Liver (tissue), 9 donors: ENCODE measurements around the gene RFT1. TPM values are rescaled to one million over a fixed set of nuclear protein-coding genes. Genes with fewer than 3 reads are reported as not detected.

Experiments
- DNase-seq: peaks from one replicate; pipeline ENCODE4 v3.0.0-alpha.2; 2017; ENCODE audit warnings: low spot score
- H3K27ac ChIP-seq, 2 donors: one replicate each; pipeline ENCODE4 v1.7.0; 2013; ENCODE audit warnings: inconsistent platforms in 2 of 2, low read length in 2 of 2, control low read depth in 1 of 2, low read depth in 1 of 2, mild to moderate bottlenecking in 1 of 2
- H3K27me3 ChIP-seq, 4 donors: one replicate each; pipeline versions ENCODE4 v1.6.1 to v1.7.0; 2013; ENCODE audit warnings: low read length in 3 of 4, inconsistent platforms in 1 of 4, mild to moderate bottlenecking in 1 of 4, moderate library complexity in 1 of 4; ENCODE audit not compliant: control insufficient read depth in 4 of 4, insufficient read depth in 4 of 4
- H3K36me3 ChIP-seq, 4 donors: one replicate each; pipeline versions ENCODE4 v1.6.1 to v1.7.0; 2013; ENCODE audit warnings: low read length in 3 of 4, mild to moderate bottlenecking in 3 of 4, low read depth in 1 of 4, moderate library complexity in 1 of 4; ENCODE audit not compliant: control insufficient read depth in 4 of 4, insufficient read depth in 3 of 4
- H3K4me1 ChIP-seq, 4 donors: one replicate each; pipeline versions ENCODE4 v1.6.1 to v1.7.0; 2013; ENCODE audit warnings: low read length in 3 of 4, mild to moderate bottlenecking in 3 of 4, moderate library complexity in 1 of 4; ENCODE audit not compliant: control insufficient read depth in 4 of 4, insufficient read depth in 4 of 4
- H3K4me3 ChIP-seq, 3 donors: one replicate each; pipeline versions ENCODE4 v1.6.1 to v1.7.0; 2013; ENCODE audit warnings: low read length in 3 of 3, control low read depth in 1 of 3, low read depth in 1 of 3, mild to moderate bottlenecking in 1 of 3
- H3K9ac ChIP-seq, 2 donors: one replicate each; pipeline ENCODE4 v1.7.0; 2013; ENCODE audit warnings: low read length in 2 of 2, mild to moderate bottlenecking in 2 of 2, moderate library complexity in 2 of 2, control low read depth in 1 of 2, low read depth in 1 of 2
- H3K9me3 ChIP-seq, 4 donors: one replicate each; pipeline versions ENCODE4 v1.6.1 to v1.7.0; 2013; ENCODE audit warnings: low read length in 3 of 4; ENCODE audit not compliant: control insufficient read depth in 4 of 4
- EGR1 ChIP-seq, 2 donors: IDR thresholded peaks; 2 replicates each; pipeline ENCODE4 v1.6.1; 2016 to 2018; ENCODE audit warnings: antibody characterized with exemption in 2 of 2, low read depth in 2 of 2
- FOXA1 ChIP-seq: IDR thresholded peaks from 2 replicates; pipeline ENCODE4 v1.6.1; 2016; ENCODE audit warnings: antibody characterized with exemption
- FOXA2 ChIP-seq: IDR thresholded peaks from 2 replicates; pipeline ENCODE4 v1.6.1; 2016; ENCODE audit warnings: antibody characterized with exemption
- GABPA ChIP-seq, 2 donors: IDR thresholded peaks in 1 of 2; conservative IDR thresholded peaks in 1 of 2; 2 replicates each; pipeline ENCODE4 v1.6.1; 2016; ENCODE audit warnings: antibody characterized with exemption in 2 of 2, mild to moderate bottlenecking in 1 of 2, moderate library complexity in 1 of 2
- HNF4A ChIP-seq, 2 donors: conservative IDR thresholded peaks; 2 replicates each; pipeline ENCODE4 v1.6.1; 2016; ENCODE audit warnings: antibody characterized with exemption in 2 of 2, mild to moderate bottlenecking in 2 of 2
- HNF4G ChIP-seq: IDR thresholded peaks from 2 replicates; pipeline ENCODE4 v1.6.1; 2016; ENCODE audit warnings: antibody characterized with exemption
- JUND ChIP-seq, 2 donors: IDR thresholded peaks; 2 replicates each; pipeline ENCODE4 v1.6.1; 2016; ENCODE audit warnings: antibody characterized with exemption in 2 of 2
- NR2F2 ChIP-seq: IDR thresholded peaks from 2 replicates; pipeline ENCODE4 v1.6.1; 2016; ENCODE audit warnings: antibody characterized with exemption
- RAD21 ChIP-seq, 2 donors: IDR thresholded peaks; 2 replicates each; pipeline ENCODE4 v1.6.1; 2016; ENCODE audit warnings: antibody characterized with exemption in 2 of 2, mild to moderate bottlenecking in 2 of 2
- RXRA ChIP-seq, 2 donors: IDR thresholded peaks; 2 replicates each; pipeline ENCODE4 v1.6.1; 2017 to 2018; ENCODE audit warnings: antibody characterized with exemption in 2 of 2, mild to moderate bottlenecking in 1 of 2
- SP1 ChIP-seq: IDR thresholded peaks from 2 replicates; pipeline ENCODE4 v1.6.1; 2018; ENCODE audit warnings: antibody characterized with exemption, mild to moderate bottlenecking
- TAF1 ChIP-seq: conservative IDR thresholded peaks from 2 replicates; pipeline ENCODE4 v1.6.1; 2016; ENCODE audit warnings: antibody characterized with exemption, mild to moderate bottlenecking
- YY1 ChIP-seq: IDR thresholded peaks from 2 replicates; pipeline ENCODE4 v1.6.1; 2016; ENCODE audit warnings: antibody characterized with exemption, mild to moderate bottlenecking
- WGBS: extraction: QIAGEN DNeasy Blood & Tissue Kit; methylation state at CpG from one replicate; pipeline ENCODE4 v1.1.7; 2013; 5-methylcytosine and 5-hydroxymethylcytosine counted together
- polyA plus RNA-seq, 2 donors: library from polyadenylated mRNA; stranded (reverse) in 1 of 2; unstranded in 1 of 2; fragments of 200-250 nt in 1 of 2; fragments of >200 nt in 1 of 2; fragmentation: Nextera tagmentation in 1 of 2; extraction: Ambion mirVana in 1 of 2; gene quantifications; one replicate each; pipeline versions ENCODE4 v1.2.1 to v1.2.3, GENCODE V29; 2013 to 2015
- total RNA-seq, 2 donors: library from RNA; depleted of rRNA; stranded (reverse); fragments of >200 nt; gene quantifications; one replicate each; pipeline ENCODE4 v1.2.3, GENCODE V29; 2014
- TF ChIP-seq, protein P1 (sequence below): IDR thresholded peaks from 2 replicates; pipeline ENCODE4 v1.6.1; 2016; ENCODE audit warnings: antibody characterized with exemption
- TF ChIP-seq, protein P2 (sequence below): IDR thresholded peaks from 2 replicates; pipeline ENCODE4 v1.6.1; 2016; ENCODE audit warnings: antibody characterized with exemption, mild to moderate bottlenecking
- TF ChIP-seq, protein P3 (sequence below): IDR thresholded peaks from 2 replicates; pipeline ENCODE4 v1.6.1; 2016; ENCODE audit warnings: antibody characterized with exemption
- TF ChIP-seq, protein P4 (sequence below): IDR thresholded peaks from 2 replicates; pipeline ENCODE4 v1.6.1; 2016; ENCODE audit warnings: antibody characterized with exemption
- TF ChIP-seq, protein P5 (sequence below): fragments of 150-350 bp; IDR thresholded peaks from 2 replicates; pipeline ENCODE4 v1.5.1; 2017; ENCODE audit warnings: improper control_type of control experiment, low read depth, low read length; ENCODE audit not compliant: missing input control
- donor health status: healthy.
- donor health status: healthy.
- donor health status: healthy.
- donor health status: healthy.
- donor health status: healthy.

The RFT1 gene, protein sequence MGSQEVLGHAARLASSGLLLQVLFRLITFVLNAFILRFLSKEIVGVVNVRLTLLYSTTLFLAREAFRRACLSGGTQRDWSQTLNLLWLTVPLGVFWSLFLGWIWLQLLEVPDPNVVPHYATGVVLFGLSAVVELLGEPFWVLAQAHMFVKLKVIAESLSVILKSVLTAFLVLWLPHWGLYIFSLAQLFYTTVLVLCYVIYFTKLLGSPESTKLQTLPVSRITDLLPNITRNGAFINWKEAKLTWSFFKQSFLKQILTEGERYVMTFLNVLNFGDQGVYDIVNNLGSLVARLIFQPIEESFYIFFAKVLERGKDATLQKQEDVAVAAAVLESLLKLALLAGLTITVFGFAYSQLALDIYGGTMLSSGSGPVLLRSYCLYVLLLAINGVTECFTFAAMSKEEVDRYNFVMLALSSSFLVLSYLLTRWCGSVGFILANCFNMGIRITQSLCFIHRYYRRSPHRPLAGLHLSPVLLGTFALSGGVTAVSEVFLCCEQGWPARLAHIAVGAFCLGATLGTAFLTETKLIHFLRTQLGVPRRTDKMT
- total RNA-seq: 10 to 100 TPM; 11.5 to 12.2 TPM
- 10 to 100 TPM in 1 of 2 donors, 1 to 10 TPM in 1; 8.0 to 12.6 TPM for polyA plus RNA-seq

DNA sequence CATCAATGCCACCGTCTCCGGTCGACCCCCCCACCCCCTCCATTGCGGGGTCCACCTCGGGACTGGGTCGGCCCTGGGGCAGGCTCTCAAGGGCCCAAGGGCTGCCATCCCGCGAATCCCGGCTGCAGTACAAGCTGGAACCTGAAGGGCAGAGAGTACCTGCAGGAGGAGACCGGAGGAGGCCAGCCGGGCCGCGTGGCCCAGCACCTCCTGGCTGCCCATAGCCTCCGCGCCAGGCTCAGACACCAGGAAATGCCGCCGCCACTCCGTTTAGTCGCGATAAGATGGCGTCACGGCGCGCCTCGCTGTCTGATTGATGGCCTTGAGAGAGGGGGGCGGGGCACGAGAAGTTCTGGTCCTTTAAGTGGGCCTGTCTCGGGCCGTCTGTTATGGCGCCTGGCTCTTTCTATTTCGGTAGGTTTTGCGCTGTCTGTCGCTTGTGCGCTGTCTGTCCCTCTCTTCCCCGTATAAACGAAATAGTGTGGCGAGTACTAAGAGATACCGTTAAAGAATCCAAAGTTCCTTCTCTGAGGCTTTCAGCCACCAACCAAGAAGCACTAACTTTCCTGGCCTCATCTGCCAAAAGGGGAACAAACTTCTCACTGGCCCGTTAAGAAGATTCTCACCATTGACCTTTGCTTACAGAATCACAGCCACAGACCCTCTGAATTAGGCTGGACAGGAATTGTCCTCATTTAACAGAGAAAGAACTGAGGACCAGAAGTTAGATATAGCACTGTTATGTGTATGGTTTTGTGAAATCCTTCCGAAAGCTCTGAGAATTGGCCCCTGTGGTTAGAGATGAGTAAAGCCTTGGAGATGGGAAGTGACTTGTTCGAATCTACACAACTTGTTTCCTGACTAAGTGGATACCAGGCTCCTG is at the start of gene RFT1:
Gene RFT1 (minus strand): TSS at position 257 of the 883 bp plus-strand sequence. CDS start 35 bp downstream, at position 222.
- Histone ChIP-seq H3K4me3 (peak within 1 kb of the TSS; percentile 78 to 94 (median 88)), H3K27ac (peak within 1 kb of the TSS; percentile 81 to 82), H3K27me3 (no peaks in the 10 kb centered on the region), H3K4me1 (peaks cover 6 to 32% (median 27%) of the 10 kb centered on the region in 4 donors), H3K9ac (peak within 1 kb of the TSS; percentile 67 to 96), H3K9me3 (no peaks in the 10 kb centered on the region), H3K36me3 (peaks cover 0 to 5% (median 3%) of the 10 kb centered on the region in 4 donors)
- DNase-seq: peak; percentile 98
- WGBS: 3% methylated on average over 41 of the region's 41 CpGs
- TF ChIP-seq GABPA (IDR thresholded peaks at IDR 0.05 in 1 of 2, conservative IDR thresholded peaks at IDR 0.05 in 1 of 2) (peak in 1 of 2 donors; percentile 68), YY1 (peak; percentile 96), FOXA2 (no peak), HNF4A (conservative IDR thresholded peaks at IDR 0.05) (peak in 1 of 2 donors; percentile 28), HNF4G (no peak), NR2F2 (no peak), JUND (IDR thresholded peaks at IDR 0.05) (no peak), EGR1 (IDR thresholded peaks at IDR 0.05; ENCODE audit: low read depth in 2 of 2) (peak in 1 of 2 donors; percentile 36), RXRA (IDR thresholded peaks at IDR 0.05) (peak; percentile 31 to 36), SP1 (peak; percentile 53), RAD21 (IDR thresholded peaks at IDR 0.05) (peak in 1 of 2 donors; percentile 34), TAF1 (peak; percentile 60), FOXA1 (no peak)
- TF ChIP-seq, protein P1, sequence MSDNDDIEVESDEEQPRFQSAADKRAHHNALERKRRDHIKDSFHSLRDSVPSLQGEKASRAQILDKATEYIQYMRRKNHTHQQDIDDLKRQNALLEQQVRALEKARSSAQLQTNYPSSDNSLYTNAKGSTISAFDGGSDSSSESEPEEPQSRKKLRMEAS: peak; percentile 77
- TF ChIP-seq, protein P2, sequence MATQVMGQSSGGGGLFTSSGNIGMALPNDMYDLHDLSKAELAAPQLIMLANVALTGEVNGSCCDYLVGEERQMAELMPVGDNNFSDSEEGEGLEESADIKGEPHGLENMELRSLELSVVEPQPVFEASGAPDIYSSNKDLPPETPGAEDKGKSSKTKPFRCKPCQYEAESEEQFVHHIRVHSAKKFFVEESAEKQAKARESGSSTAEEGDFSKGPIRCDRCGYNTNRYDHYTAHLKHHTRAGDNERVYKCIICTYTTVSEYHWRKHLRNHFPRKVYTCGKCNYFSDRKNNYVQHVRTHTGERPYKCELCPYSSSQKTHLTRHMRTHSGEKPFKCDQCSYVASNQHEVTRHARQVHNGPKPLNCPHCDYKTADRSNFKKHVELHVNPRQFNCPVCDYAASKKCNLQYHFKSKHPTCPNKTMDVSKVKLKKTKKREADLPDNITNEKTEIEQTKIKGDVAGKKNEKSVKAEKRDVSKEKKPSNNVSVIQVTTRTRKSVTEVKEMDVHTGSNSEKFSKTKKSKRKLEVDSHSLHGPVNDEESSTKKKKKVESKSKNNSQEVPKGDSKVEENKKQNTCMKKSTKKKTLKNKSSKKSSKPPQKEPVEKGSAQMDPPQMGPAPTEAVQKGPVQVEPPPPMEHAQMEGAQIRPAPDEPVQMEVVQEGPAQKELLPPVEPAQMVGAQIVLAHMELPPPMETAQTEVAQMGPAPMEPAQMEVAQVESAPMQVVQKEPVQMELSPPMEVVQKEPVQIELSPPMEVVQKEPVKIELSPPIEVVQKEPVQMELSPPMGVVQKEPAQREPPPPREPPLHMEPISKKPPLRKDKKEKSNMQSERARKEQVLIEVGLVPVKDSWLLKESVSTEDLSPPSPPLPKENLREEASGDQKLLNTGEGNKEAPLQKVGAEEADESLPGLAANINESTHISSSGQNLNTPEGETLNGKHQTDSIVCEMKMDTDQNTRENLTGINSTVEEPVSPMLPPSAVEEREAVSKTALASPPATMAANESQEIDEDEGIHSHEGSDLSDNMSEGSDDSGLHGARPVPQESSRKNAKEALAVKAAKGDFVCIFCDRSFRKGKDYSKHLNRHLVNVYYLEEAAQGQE: peak; percentile 62
- TF ChIP-seq, protein P3, sequence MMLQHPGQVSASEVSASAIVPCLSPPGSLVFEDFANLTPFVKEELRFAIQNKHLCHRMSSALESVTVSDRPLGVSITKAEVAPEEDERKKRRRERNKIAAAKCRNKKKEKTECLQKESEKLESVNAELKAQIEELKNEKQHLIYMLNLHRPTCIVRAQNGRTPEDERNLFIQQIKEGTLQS: peak; percentile 33
- TF ChIP-seq, protein P4, sequence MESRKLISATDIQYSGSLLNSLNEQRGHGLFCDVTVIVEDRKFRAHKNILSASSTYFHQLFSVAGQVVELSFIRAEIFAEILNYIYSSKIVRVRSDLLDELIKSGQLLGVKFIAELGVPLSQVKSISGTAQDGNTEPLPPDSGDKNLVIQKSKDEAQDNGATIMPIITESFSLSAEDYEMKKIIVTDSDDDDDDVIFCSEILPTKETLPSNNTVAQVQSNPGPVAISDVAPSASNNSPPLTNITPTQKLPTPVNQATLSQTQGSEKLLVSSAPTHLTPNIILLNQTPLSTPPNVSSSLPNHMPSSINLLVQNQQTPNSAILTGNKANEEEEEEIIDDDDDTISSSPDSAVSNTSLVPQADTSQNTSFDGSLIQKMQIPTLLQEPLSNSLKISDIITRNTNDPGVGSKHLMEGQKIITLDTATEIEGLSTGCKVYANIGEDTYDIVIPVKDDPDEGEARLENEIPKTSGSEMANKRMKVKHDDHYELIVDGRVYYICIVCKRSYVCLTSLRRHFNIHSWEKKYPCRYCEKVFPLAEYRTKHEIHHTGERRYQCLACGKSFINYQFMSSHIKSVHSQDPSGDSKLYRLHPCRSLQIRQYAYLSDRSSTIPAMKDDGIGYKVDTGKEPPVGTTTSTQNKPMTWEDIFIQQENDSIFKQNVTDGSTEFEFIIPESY: peak; percentile 68
- TF ChIP-seq, protein P5, sequence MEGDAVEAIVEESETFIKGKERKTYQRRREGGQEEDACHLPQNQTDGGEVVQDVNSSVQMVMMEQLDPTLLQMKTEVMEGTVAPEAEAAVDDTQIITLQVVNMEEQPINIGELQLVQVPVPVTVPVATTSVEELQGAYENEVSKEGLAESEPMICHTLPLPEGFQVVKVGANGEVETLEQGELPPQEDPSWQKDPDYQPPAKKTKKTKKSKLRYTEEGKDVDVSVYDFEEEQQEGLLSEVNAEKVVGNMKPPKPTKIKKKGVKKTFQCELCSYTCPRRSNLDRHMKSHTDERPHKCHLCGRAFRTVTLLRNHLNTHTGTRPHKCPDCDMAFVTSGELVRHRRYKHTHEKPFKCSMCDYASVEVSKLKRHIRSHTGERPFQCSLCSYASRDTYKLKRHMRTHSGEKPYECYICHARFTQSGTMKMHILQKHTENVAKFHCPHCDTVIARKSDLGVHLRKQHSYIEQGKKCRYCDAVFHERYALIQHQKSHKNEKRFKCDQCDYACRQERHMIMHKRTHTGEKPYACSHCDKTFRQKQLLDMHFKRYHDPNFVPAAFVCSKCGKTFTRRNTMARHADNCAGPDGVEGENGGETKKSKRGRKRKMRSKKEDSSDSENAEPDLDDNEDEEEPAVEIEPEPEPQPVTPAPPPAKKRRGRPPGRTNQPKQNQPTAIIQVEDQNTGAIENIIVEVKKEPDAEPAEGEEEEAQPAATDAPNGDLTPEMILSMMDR: no peak
